A549 (cell line): Measurements from ENCODE around the gene ZNF532.

Experiments used
- ATOH8 ChIP-seq: fragments of 250-450 bp; sonication (Bioruptor Pico); IDR thresholded peaks from 2 replicates; pipeline ENCODE4 v1.5.0; 2020; ENCODE audit warnings: low read depth, mild to moderate bottlenecking, moderate library complexity
- CTCF ChIP-seq: fragments of >200 bp; sonication (Bioruptor Twin); formaldehyde crosslinking; IDR thresholded peaks from 3 replicates; pipeline ENCODE4 v1.5.1; 2016
- RCOR1 ChIP-seq: fragments of 150-350 bp; IDR thresholded peaks from 2 replicates; pipeline ENCODE4 v1.6.1; 2014; ENCODE audit warnings: antibody characterized with exemption, low read length, low read depth

GRCh38 chr18:58892488-58892887 is 27.8 kb downstream of the ZNF532 start:
- TF ChIP-seq CTCF (no peak), RCOR1 (no peak), ATOH8 (no peak)
